Amygdala (tissue), 56 donors: ENCODE results near the gene KCNK17.

Source experiments
- DNase-seq, 56 donors: peaks; one replicate each; lab custom pipeline; 2025; lab: John Stamatoyannopoulos, UW

Gene KCNK17

GRCh38 chr6:39274903-39275302 is 39.3 kb downstream of the KCNK17 start:
- no peak for DNase-seq

GRCh38 chr6:39274471-39274870 is 39.7 kb downstream of the KCNK17 start:
- no peak for DNase-seq

- DNase-seq, result no peak
Measured at GRCh38 chr6:39273406-39273821, 40.8 kb downstream of the KCNK17 start.

- no peak for DNase-seq
Measured at GRCh38 chr6:39269961-39270360, 44.3 kb downstream of the KCNK17 start.

- no peak for DNase-seq
Measured at GRCh38 chr6:39268721-39269120, 45.5 kb downstream of the KCNK17 start.

- DNase-seq, result no peak
Measured at GRCh38 chr6:39268171-39268570, 46.0 kb downstream of the KCNK17 start.

GRCh38 chr6:39266782-39267355 is 47.4 kb downstream of the KCNK17 start:
- no peak for DNase-seq

- no peak for DNase-seq
Measured at GRCh38 chr6:39266375-39266774, 47.8 kb downstream of the KCNK17 start.

GRCh38 chr6:39263303-39264037 is 50.7 kb downstream of the KCNK17 start:
- no peak for DNase-seq

GRCh38 chr6:39261751-39262150 is 52.5 kb downstream of the KCNK17 start:
- DNase-seq, result no peak

GRCh38 chr6:39260953-39261352 is 53.3 kb downstream of the KCNK17 start:
- no peak for DNase-seq

- DNase-seq, result no peak
Measured at GRCh38 chr6:39260456-39260855, 53.8 kb downstream of the KCNK17 start.

- DNase-seq, result no peak
Measured at GRCh38 chr6:39256294-39256940, 57.8 kb downstream of the KCNK17 start.

- no peak for DNase-seq
Measured at GRCh38 chr6:39254999-39255535, 59.2 kb downstream of the KCNK17 start.

GRCh38 chr6:39251406-39251805 is 62.8 kb downstream of the KCNK17 start:
- no peak for DNase-seq

GRCh38 chr6:39250507-39250906 is 63.7 kb downstream of the KCNK17 start:
- no peak for DNase-seq

- no peak for DNase-seq
Measured at GRCh38 chr6:39249278-39249677, 64.9 kb downstream of the KCNK17 start.
